PC-3 (cell line): ENCODE results near the gene PHEX. TPM values are rescaled to one million over a fixed set of nuclear protein-coding genes. Genes with fewer than 3 reads are reported as not detected.
A peak's percentile ranks its signal among the peaks of the same experiment; 100 is the strongest.

ENCODE experiments used
- ATAC-seq: fragments of 200-7000 bp; cut with Tn5 transposase; 2 replicates; pipeline ENCODE4 v1.9.1; 2020; ENCODE audit warnings: mild to moderate bottlenecking, moderate library complexity
- BruUV-seq: library from RNA; stranded (reverse); fragments of 400-500 nt; replicated peaks from 2 replicates; lab custom pipeline; 2021; lab: Mats Ljungman, UMichigan
- CTCF ChIA-PET: fragments of 300-600 bp; sonication (Branson Sonifier 250); formaldehyde crosslinking; loops from one replicate; lab custom pipeline; 2022; ENCODE audit warnings: antibody characterized with exemption; lab: Charles Lee
- POLR2A ChIA-PET: fragments of 300-600 bp; sonication (Branson Sonifier 250); formaldehyde crosslinking; loops from one replicate; lab custom pipeline; 2022; ENCODE audit warnings: antibody characterized with exemption; ENCODE audit not compliant: unreplicated experiment; lab: Charles Lee
- DNase-seq: peaks from one replicate; pipeline ENCODE4 v3.0.0-alpha.2; 2015
- H2AFZ ChIP-seq: fragments of 300-600 bp; sonication (generic); 2 replicates; pipeline ENCODE4 v1.6.0; 2016; ENCODE audit warnings: antibody characterized with exemption, low read length
- H3F3A ChIP-seq: fragments of 300-600 bp; sonication (generic); one replicate; pipeline ENCODE4 v1.6.0; 2017; ENCODE audit warnings: antibody characterized with exemption, low read length, control low read depth, mild to moderate bottlenecking; ENCODE audit not compliant: unreplicated experiment
- H3K27ac ChIP-seq: fragments of 300-600 bp; sonication (generic); 2 replicates; pipeline ENCODE4 v1.5.1; 2016; ENCODE audit warnings: mild to moderate bottlenecking, low read length
- H3K27me3 ChIP-seq: fragments of 300-600 bp; sonication (generic); 2 replicates; pipeline ENCODE4 v1.6.1; 2016; ENCODE audit warnings: low read length, mixed read lengths
- H3K36me3 ChIP-seq: fragments of 300-600 bp; sonication (generic); 2 replicates; pipeline ENCODE4 v1.6.1; 2016; ENCODE audit warnings: low read depth, mixed run types, low read length, mixed read lengths
- H3K4me1 ChIP-seq: fragments of 300-600 bp; sonication (generic); 2 replicates; pipeline ENCODE4 v1.5.1; 2016; ENCODE audit warnings: low read length; ENCODE audit not compliant: insufficient read depth
- H3K4me2 ChIP-seq: fragments of 300-600 bp; sonication (generic); 2 replicates; pipeline ENCODE4 v1.6.0; 2016; ENCODE audit warnings: low read length
- H3K4me3 ChIP-seq: fragments of 300-600 bp; sonication (generic); 2 replicates; pipeline ENCODE4 v1.5.1; 2016; ENCODE audit warnings: mild to moderate bottlenecking, low read length, mixed read lengths
- H3K79me2 ChIP-seq: fragments of 300-600 bp; sonication (generic); 2 replicates; pipeline ENCODE4 v1.6.1; 2017; ENCODE audit warnings: low read length, mixed read lengths
- H3K9ac ChIP-seq: fragments of 300-600 bp; sonication (generic); 2 replicates; pipeline ENCODE4 v1.6.0; 2016; ENCODE audit warnings: mild to moderate bottlenecking, low read length
- H3K9me2 ChIP-seq: fragments of 300-600 bp; sonication (generic); replicated peaks from 2 replicates; pipeline ENCODE4 v1.6.1; 2016; ENCODE audit warnings: mixed run types, low read length, mixed read lengths
- H3K9me3 ChIP-seq: fragments of 300-600 bp; sonication (generic); 2 replicates; pipeline ENCODE4 v1.6.1; 2016; ENCODE audit warnings: low read length, mixed read lengths
- H4K20me1 ChIP-seq: fragments of 300-600 bp; sonication (generic); 2 replicates; pipeline ENCODE4 v1.6.1; 2016; ENCODE audit warnings: low read length, mixed read lengths
- EZH2 ChIP-seq: fragments of 300-600 bp; sonication (generic); IDR thresholded peaks from one replicate; pipeline ENCODE4 v1.6.1; 2017; ENCODE audit warnings: antibody characterized with exemption, mild to moderate bottlenecking, low read length; ENCODE audit not compliant: unreplicated experiment
- EZH2phosphoT487 ChIP-seq: fragments of 300-600 bp; sonication (generic); IDR thresholded peaks from 2 replicates; pipeline ENCODE4 v1.6.1; 2018; ENCODE audit warnings: mild to moderate bottlenecking, antibody characterized with exemption, low read length, borderline replicate concordance
- intact Hi-C: fragments of 100-400 bp; cut with micrococcal nuclease; formaldehyde crosslinking; loops from 2 replicates; pipeline ENCODE4 v1.9.0; 2023
- total RNA-seq: library from RNA; depleted of rRNA; stranded (reverse); fragments of >200 nt; gene quantifications from 2 replicates; pipeline ENCODE4 v1.2.3, GENCODE V29; 2014
- TF ChIP-seq, protein P1 (sequence below): fragments of 300-600 bp; sonication (generic); conservative IDR thresholded peaks from 2 replicates; pipeline ENCODE4 v1.5.1; 2017; ENCODE audit warnings: antibody characterized with exemption, low read depth, mild to moderate bottlenecking, low read length

The PHEX gene
- total RNA-seq, 1 experiment from 2014 or later, result 0.62 TPM

GRCh38 chrX:21991504-21991903 is 40.6 kb upstream of the PHEX start:
- Histone ChIP-seq H3K9me2 (no peaks in the 10 kb centered on the region), H3K4me1 (peaks cover under 1% of the 10 kb centered on the region; the same call in 1 of the 2 replicates), H3F3A (no peaks in the 10 kb centered on the region), H3K79me2 (no peaks in the 10 kb centered on the region), H3K4me2 (no peak overlapping the region), H3K9me3 (no peaks in the 10 kb centered on the region), H3K36me3 (peaks cover 30% of the 10 kb centered on the region), H3K9ac (no peak overlapping the region), H2AFZ (no peak overlapping the region), H3K27ac (no peak overlapping the region), H3K27me3 (no peaks in the 10 kb centered on the region), H3K4me3 (no peak overlapping the region), H4K20me1 (no peaks in the 10 kb centered on the region)
- no peak for ATAC-seq
- TF ChIP-seq EZH2 (no peak), EZH2phosphoT487 (no peak)
- TF ChIP-seq, protein P1, sequence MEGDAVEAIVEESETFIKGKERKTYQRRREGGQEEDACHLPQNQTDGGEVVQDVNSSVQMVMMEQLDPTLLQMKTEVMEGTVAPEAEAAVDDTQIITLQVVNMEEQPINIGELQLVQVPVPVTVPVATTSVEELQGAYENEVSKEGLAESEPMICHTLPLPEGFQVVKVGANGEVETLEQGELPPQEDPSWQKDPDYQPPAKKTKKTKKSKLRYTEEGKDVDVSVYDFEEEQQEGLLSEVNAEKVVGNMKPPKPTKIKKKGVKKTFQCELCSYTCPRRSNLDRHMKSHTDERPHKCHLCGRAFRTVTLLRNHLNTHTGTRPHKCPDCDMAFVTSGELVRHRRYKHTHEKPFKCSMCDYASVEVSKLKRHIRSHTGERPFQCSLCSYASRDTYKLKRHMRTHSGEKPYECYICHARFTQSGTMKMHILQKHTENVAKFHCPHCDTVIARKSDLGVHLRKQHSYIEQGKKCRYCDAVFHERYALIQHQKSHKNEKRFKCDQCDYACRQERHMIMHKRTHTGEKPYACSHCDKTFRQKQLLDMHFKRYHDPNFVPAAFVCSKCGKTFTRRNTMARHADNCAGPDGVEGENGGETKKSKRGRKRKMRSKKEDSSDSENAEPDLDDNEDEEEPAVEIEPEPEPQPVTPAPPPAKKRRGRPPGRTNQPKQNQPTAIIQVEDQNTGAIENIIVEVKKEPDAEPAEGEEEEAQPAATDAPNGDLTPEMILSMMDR, result no peak
- DNase-seq, result no peak
- ChIA-PET CTCF (no interaction called here), POLR2A (no interaction called here)
- no TSS peak for BruUV-seq
- intact Hi-C loops, result no loop called here

DNA sequence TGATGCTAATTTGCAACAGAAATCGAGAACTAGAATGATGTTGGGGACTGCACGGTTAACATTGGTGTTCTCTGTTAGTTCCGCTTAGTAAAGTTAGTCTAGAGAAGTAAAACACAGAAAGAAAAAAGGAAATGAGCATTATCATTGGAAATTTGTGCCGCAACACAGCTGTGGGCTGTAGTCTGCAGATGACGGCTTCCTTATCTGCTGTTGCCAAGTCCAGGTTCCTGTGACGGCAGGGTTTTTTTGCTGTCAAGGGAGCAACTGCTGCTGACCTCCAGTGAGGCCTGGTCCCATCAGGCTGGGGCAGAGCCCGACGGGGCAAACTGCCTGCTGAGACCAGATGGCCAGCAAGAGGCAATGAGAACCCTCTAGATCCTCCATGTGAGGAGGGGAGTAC is 38.9 kb upstream of the PHEX start:
- intact Hi-C loops, result no loop called here
- ATAC-seq, result no peak

GRCh38 chrX:21996872-21997455 is 35.2 kb upstream of the PHEX start:
- no TSS peak for BruUV-seq
- CTCF ChIA-PET, result no interaction called here
- TF ChIP-seq, protein P1, result no peak
- no peak for TF ChIP-seq EZH2
- TF ChIP-seq EZH2phosphoT487, result no peak
- Histone ChIP-seq H3K4me1 (no peaks in the 10 kb centered on the region), H4K20me1 (no peaks in the 10 kb centered on the region), H3K9ac (no peak overlapping the region), H3K9me2 (no peaks in the 10 kb centered on the region), H3K79me2 (no peaks in the 10 kb centered on the region), H3K9me3 (no peaks in the 10 kb centered on the region), H3K27ac (no peak overlapping the region), H3F3A (no peaks in the 10 kb centered on the region), H3K4me3 (no peak overlapping the region), H3K4me2 (no peak overlapping the region), H3K36me3 (peaks cover 5% of the 10 kb centered on the region), H2AFZ (no peak overlapping the region), H3K27me3 (no peaks in the 10 kb centered on the region)
- POLR2A ChIA-PET, result no interaction called here
- intact Hi-C loops, result no loop called here
- DNase-seq (peak; percentile 18), ATAC-seq (no peak)

More for the DNA sequence above, 38.9 kb upstream of the PHEX start:
- H3K79me2 ChIP-seq, result no peaks in the 10 kb centered on the region
- H3K27me3 ChIP-seq, result no peaks in the 10 kb centered on the region
- H3K36me3 ChIP-seq, result peaks cover 20% of the 10 kb centered on the region
- DNase-seq, result no peak
- no peaks in the 10 kb centered on the region for H3F3A ChIP-seq
- TF ChIP-seq, protein P1, result no peak
- H3K9ac ChIP-seq, result no peak overlapping the region
- no peaks in the 10 kb centered on the region for H3K9me2 ChIP-seq
- no peaks in the 10 kb centered on the region for H4K20me1 ChIP-seq
- H3K4me1 ChIP-seq, result no peaks in the 10 kb centered on the region
- H2AFZ ChIP-seq, result no peak overlapping the region
- H3K9me3 ChIP-seq, result no peaks in the 10 kb centered on the region
- no peak overlapping the region for H3K4me2 ChIP-seq
- CTCF ChIA-PET, result no interaction called here
- POLR2A ChIA-PET, result no interaction called here
- no TSS peak for BruUV-seq
- H3K27ac ChIP-seq, result no peak overlapping the region
- H3K4me3 ChIP-seq, result no peak overlapping the region
